ENCODE results near the gene PAGR1. TPM values are rescaled to one million over a fixed set of nuclear protein-coding genes. Genes with fewer than 3 reads are reported as not detected.

Gene PAGR1
- 30.8 TPM for total RNA-seq

GRCh38 chr16:29815793-29816693, at the start of gene PAGR1:
Gene PAGR1, plus strand, starts transcription at chr16:29816152. Its CDS starts 374 bp downstream, at chr16:29816526.

GRCh38 chr16:29777576-29778350, 38.2 kb upstream of the PAGR1 start, which contains the start of gene ZG16:
Gene ZG16, plus strand, starts transcription at chr16:29778256. Its CDS starts 1,011 bp downstream, at chr16:29779267.

GRCh38 chr16:29790183-29790948, 25.6 kb upstream of the PAGR1 start, which contains the start of gene KIF22:
Gene KIF22, plus strand, starts transcription at chr16:29790751. Its CDS starts 9 bp downstream, at chr16:29790760.

GRCh38 chr16:29806099-29806579, 9.8 kb upstream of the PAGR1 start, which contains the start of gene MAZ:
Gene MAZ, plus strand, starts transcription at chr16:29806529. Its CDS starts 173 bp downstream, at chr16:29806702.

GRCh38 chr16:29811896-29812665, 3.9 kb upstream of the PAGR1 start, which contains the start of gene PRRT2:
Gene PRRT2, plus strand, starts transcription at chr16:29812193. Its CDS starts 862 bp downstream, at chr16:29813055.

GRCh38 chr16:29820271-29820701, 4.3 kb downstream of the PAGR1 start, which contains the start of gene MVP:
Gene MVP, plus strand, starts transcription at chr16:29820462. Its CDS starts 10,088 bp downstream, at chr16:29830550.

GRCh38 chr16:29862884-29863668, 47.1 kb downstream of the PAGR1 start, which contains the start of gene CDIPT:
Gene CDIPT, minus strand, starts transcription at chr16:29863226. Its CDS starts 369 bp downstream, at chr16:29862857.

Small RNA genes lying within 50 kb of the gene (small RNA-seq; reads per million reads assigned to genes)
- gene AC009133.6 (ENCODE audit: low replicate concordance) (not detected), gene AC120114.4 (ENCODE audit: low replicate concordance) (not detected)

Other genes with a start within 250 kb of the PAGR1 start
- 7.0 TPM for gene SPN, start 152.9 kb upstream of the PAGR1 start, total RNA-seq
- gene QPRT, start 137.0 kb upstream of the PAGR1 start, total RNA-seq = 86.2 TPM
- 1.4 TPM for gene C16orf54, start 70.2 kb upstream of the PAGR1 start, total RNA-seq
- not detected for gene ZG16, start 37.9 kb upstream of the PAGR1 start, total RNA-seq
- gene KIF22, start 25.4 kb upstream of the PAGR1 start, total RNA-seq = 52.0 TPM
- 159 TPM for gene MAZ, start 9.6 kb upstream of the PAGR1 start, total RNA-seq
- gene PRRT2, start 4.0 kb upstream of the PAGR1 start, total RNA-seq = 14.4 TPM
- gene MVP, start 4.3 kb downstream of the PAGR1 start, total RNA-seq = 38.5 TPM
- gene CDIPT, start 47.1 kb downstream of the PAGR1 start, total RNA-seq = 83.4 TPM
- gene SEZ6L2, start 83.4 kb downstream of the PAGR1 start, total RNA-seq = 17.3 TPM
- 1.3 TPM for gene ASPHD1, start 84.3 kb downstream of the PAGR1 start, total RNA-seq
- 12.8 TPM for gene KCTD13, start 110.1 kb downstream of the PAGR1 start, total RNA-seq
- 54.5 TPM for gene TMEM219, start 145.9 kb downstream of the PAGR1 start, total RNA-seq
- gene TAOK2, start 157.7 kb downstream of the PAGR1 start, total RNA-seq = 47.5 TPM
- gene HIRIP3, start 179.5 kb downstream of the PAGR1 start, total RNA-seq = 19.3 TPM
- gene INO80E, start 180.1 kb downstream of the PAGR1 start, total RNA-seq = 37.4 TPM
- gene DOC2A, start 194.9 kb downstream of the PAGR1 start, total RNA-seq = 1.9 TPM
- not detected for gene C16orf92, start 207.0 kb downstream of the PAGR1 start, total RNA-seq
- gene TLCD3B, start 215.1 kb downstream of the PAGR1 start, total RNA-seq = 1.5 TPM
- 850 TPM for gene ALDOA, start 249.6 kb downstream of the PAGR1 start, total RNA-seq

Measured in metanephros (tissue), 2 donors.